GM03348 (cell line): ENCODE results near the gene BCO1.
A peak's percentile ranks its signal among the peaks of the same experiment; 100 is the strongest.

Source experiments
- DNase-seq: peaks from one replicate; pipeline ENCODE4 v3.0.0; 2012; ENCODE audit warnings: low spot score

Gene BCO1

DNA sequence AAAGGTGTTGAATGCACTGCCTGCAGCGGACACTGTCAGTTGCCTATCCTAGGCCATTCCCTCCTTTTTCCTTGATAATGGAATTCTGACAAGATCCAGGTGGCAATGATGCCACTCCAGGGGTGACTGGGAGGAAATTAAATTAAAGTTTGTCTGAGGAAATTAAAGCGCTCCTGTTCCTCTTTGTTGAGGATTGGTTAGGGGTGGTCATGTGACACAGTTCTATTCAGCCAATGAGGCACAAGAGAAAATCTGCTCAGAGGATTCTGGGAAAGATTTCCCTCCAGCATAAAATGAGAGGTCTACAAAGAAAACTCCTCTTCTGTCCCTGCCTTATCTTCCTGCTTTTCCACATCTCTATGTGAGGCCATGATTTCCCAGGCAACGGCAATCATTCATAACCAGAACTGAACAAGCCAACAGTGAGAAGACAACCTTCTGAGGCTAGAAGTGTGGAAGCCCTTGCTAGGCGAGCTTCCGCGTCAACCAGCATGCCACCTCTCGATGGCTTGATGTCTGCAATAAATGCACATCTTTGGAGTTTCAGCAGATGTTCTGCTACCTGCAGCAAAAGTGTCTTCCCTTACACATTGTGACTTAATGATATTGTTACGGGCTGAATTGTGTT is 5.6 kb upstream of the BCO1 start:
- DNase-seq: no peak

DNA sequence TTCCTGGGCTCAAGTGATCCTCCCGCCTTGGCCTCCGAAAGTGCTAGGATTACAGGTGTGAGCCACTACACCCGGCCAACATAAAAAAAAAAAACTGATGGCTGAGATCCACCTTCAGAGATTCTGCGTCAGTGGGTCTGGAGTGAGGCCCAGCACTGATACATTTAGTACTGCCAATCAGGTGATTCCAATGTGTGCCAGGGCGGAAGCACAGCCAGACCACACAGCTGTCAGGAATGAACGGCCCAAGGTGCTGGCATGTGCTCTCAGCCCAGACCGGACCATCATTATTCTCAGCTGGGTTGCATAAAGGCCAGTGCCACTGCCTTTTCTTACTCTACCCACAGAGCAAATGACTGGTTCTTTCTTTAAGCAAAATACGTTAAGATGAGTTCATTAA is 1.2 kb upstream of the BCO1 start:
- DNase-seq: no peak

DNA sequence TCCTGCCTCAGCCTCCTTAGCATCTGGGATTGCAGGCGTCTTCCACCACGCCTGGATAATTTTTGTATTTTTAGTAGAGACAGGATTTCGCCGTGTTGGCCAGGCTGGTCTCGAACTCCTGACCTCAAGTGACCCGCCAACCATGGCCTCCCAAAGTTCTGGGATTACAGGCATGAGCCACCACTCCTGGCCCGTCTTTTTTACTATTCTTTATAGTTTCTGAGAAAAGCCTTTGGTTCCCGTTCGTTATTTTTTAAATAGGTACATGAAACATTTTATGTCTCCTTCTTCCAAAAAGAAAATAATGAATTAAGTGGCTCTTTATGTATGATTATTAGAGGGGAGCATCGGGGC is 570 bp upstream of the BCO1 start:
- no peak for DNase-seq

DNA sequence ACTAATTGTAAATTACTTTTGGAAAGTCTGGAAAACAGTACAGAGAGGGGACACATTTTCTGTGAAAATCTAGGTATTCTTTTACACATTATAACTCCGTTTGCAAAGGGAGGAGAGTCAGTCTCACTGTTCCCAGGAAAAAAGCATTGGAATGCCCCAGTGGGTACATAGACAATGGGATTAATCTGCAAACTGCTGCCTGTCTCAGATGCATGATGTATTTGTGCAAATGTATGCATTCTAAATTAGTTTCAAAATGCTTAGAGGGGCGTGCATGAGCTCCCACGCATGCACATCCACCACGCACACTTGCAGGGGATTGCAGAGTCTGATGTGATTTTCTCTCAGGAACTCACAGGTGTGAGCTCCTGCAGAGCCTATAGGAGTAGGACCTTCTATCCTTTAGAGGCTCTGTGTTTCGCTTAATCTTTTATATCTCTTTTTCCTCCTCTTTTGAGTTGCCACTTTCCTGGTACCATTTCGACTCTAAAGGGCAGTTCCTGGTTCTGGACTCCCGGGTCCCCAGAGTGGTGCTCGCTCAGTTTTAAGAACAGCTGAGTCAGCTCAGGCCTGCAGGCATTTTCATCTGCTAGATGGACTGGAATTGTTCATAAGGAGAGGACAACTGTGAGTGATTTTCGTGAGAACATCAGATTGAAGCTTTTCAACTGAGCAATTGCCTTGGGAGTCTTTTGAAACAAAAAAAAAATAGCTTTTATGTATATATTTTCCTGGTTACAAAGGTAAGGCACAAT is 1.1 kb downstream of the BCO1 start:
- DNase-seq: no peak

DNA sequence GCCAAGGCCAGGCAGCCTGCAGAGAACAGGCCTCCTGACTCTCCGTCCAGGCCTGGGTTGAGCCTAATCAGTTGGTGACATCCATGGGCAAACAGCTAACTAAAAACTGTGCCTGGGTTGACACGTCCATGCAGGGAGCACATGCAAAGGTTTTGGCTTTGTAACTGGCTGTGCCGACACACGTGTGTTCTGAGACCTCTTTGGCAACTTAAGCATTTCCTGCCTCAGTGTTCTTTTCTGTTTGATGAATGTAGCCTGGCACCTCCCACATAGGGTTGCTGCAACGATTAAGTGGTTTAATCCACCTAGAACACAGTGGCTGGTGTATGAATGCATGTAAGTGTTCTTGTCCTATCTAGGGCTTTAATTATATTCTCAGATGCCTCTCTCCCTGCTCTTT is 3.2 kb downstream of the BCO1 start:
- DNase-seq: no peak

DNA sequence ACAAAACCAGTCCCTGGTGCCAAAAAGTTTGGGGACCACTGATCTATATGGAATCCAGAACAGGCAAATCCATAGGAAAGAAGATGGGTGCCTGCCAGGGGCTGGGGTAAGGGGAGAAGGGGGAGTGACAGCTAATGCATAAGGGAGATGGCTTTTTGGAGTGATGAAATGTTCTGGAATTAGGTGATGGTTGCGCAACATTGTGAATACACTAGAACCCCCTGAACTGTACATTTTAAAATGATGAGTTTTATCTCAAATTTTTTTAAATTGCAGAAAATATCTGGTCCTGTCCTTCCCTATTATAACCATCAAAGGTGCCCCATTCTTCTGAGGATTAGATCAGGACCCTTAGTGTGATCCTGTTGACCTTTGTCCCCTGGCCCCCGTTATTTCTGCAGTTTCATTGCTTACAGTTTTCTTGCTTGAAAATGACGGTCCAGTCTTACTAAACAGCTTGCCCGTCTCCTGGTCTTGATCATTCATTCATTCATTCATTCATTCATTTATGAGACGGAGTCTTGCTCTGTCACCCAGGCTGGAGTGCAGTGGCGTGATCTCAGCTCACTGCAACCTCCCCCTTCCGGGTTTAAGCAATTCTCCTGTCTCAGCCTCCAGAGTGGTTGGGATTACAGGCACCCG is 4.6 kb downstream of the BCO1 start:
- no peak for DNase-seq

DNA sequence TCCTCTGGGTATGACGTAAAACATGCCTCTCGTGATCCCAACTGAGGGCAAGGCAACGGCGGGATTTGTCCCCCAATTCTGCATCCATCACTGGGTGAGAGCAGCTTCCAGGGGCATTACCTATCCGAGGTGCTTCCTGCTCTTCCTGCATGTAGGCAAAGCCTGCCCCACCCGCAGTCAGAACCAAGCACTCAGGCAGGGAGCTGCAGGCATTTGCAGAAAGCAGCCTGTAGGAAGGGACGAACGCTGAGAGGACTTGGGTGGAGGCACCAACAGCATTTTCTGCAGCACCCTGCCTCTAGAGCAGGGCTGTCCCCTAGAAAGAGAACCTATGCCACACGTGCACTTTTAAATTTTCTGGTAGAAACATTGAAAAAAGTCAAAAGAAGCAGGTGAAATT is 5.5 kb downstream of the BCO1 start:
- no peak for DNase-seq

DNA sequence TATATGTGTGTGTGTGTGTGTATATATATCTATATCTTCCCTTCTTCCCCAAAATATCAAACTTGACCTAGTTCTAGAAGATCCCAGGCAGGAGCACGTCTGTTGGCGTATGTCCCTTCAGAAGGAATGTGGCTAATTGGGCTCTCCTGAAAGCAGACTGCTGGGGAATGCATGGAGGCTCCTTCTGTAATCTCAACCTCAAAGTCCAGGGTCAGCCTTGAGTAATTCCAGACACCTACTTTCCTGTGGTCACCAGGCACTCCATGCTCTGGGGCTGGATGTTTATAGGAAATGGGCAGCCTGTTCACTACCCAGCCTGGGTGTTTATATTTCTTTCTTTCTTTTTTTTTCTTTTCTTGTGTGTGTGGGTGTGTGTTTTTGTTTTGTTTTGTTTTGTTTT is 13.4 kb downstream of the BCO1 start:
- peak; percentile 37 for DNase-seq

DNA sequence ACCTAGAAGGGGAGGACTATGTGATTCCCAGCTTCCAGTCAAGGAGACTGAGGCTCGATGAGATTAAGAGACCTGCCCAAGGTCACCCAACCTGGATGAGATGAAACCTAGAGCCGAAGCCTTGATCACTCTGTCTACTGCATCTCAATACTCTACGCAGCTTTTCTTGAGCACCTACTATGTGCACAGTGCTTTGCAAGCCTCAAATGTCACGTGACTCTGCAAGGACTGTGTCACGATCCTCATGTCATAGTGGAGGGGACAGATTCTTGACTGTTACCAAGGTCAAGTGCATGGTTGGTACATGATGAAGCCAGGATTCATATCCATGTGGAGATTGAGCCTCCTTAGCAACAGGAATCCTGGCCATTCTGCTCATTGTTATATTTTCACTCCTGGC is 14.7 kb downstream of the BCO1 start:
- DNase-seq: no peak

DNA sequence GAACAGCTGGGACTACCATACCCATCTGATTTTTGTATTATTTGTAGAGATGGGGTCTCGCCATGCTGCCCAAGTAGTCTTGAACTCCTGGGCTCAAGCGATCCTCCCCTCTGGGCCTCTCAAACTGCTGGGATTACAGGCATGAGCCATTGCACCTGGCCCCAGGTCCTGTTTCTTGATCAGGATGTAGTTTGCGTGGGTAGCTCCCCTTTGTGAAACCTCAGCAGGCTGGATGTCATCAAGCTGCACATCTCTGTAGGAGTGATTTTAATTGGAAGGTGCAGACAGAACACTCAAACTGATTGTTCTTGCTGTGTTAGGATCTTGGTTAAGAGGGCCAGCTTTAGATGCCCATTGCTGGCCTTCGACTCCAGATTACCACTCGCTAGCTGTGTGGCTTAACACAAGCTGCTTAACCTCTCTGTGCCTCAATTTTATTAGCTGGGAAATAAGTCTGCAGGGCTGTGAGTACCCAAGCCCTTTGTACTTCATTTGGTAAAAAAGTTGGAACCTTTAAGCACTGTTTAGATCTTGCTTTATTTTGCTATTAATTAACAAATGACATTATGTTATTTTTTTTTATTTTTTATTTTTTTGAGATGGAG is 16.5 kb downstream of the BCO1 start:
- no peak for DNase-seq

DNA sequence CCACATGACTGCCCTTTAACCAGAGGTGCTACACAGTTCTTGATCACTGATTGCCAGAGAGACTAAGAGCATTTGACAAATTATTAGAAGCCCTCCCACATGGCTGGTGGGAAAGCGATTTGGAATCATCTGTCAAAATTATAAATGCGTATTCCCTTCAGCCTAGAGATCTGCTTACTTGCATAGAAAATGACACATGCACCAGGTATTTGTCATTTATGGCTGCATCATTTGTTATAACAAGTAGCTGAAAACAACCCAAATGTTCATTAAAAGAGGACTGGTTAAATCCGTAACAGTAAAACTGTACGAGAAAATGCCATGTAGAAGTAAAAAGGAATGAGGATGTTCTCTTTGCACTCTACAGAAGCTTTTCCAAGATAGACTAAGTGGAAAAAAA is 21.4 kb downstream of the BCO1 start:
- DNase-seq: no peak

DNA sequence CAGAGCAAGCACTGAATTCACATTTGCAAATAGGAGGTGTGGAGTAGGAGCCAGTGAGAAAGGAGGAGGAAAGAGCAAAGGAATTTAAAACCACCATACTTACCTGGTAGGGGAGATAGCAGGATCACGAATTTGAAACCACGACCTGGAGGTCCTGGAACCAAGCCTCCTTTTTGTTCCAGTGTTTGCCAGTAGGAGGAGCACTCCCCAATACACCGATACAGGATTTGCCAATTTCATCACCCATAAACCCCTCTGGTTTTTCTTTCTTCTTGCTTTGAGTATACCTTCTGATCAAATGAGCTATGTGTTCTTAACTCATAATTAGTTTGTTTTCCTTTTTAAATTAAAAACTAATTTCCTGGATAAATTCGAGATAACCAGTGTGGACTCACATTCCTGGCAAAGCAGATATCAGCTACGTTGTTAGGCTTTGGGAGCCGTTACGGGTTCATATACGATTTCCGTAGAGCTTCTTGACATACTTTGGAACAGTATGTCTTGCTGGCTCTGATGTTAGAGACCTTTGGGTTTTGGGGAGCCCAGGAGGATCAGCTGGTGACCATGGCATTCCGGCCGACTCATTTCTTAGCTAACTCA is 22.7 kb downstream of the BCO1 start:
- DNase-seq: peak; percentile 52

DNA sequence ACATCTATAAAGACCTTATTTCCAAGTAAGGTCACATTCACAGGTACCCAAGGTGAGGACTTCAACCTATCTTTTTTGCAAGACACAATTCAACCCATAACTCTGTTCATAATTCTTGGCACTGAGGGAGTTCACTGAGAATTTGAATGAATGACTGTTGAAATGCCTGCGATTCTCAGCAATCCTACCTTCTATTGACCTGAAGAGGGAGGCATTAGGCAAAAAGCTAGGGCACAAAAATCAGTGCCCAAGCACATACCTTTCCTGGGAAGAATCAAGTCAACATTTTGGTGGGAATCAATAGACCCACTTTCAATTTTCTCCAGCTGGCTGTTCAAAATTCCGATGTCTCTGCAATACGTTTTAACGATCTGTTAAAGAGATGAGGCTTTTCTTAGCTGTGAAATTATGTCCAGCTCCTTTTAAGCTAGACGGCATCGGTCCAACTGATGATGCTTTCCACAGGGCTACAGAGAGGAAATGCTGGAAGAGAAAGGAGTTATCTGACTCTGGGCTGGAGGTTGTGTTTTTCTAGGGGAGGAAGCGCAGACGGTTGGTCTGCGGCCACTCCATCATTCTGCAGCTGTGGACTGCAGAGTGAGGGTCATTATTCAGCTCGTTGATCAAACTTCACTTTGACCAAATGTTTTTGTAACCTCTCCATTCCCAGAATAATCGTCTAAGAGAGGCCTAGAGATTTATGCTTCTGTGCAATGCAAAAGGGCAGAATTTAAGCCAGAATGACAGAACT is 25.2 kb downstream of the BCO1 start:
- no peak for DNase-seq

DNA sequence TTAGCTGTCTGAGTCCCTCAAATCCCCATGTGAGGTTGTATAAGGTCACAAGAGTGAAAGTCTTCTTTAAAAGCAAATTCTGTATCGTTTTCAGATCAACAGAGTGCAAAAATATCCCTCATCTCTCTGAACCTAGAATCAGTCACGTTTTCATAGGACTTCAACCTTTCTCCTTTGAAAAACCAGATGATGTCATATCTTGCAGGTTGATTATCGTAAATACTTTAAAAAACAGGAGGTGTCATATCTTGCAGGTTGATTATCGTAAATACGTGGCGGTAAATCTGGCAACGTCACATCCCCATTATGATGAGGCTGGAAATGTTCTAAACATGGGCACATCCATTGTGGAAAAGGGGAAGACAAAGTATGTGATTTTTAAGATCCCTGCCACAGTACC is 25.9 kb downstream of the BCO1 start:
- DNase-seq: no peak

DNA sequence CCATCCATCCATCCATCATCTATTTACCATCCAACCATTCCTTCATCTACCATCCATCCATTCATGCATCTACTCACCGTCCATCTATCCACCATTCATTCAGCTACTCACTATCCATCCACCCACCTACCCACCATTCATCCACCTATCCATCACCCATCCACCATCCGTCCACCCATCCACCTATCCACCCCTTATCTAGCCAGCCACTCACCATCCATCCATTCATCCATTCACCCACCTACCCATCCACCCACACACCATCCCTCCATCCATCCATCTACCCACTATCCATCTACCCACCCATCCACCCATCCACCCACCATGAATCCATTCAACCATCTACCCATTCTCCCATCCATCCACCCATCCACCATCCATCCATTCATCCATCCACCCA is 26.6 kb downstream of the BCO1 start:
- DNase-seq: no peak

DNA sequence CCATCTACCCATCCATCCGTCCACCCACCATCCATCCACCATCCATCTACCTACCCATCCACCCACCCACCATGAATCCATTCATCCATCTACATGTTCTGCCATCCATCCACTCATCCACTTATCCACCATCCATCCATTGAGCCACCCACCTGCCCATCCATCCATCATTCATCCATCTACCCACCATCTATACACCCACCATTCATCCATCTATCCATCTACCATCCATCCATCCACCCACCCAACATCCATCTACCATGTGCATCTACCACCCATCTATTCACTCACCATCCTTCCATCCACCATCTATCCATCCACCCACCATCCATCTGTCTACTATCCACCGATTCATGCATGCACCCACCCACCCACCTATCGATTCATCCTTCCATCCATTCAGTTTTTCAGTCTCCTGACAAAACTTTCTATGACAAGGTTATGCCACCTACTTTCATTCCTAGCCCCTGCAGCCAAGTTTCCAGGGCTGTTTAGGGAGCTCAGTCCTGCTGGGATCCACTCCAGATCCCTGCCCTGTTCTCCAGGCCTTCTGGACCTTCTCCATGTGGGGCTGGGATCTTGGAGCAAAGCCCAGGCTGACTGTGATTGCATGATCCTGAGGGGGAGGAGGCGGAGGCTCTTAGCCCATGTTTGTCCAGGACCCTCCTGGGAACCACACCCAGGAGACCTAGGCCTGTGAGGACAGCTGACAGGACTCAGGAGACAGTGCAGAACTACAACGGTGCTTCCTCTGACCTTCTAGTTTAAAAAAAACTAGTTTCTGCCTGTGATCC is 27.4 kb downstream of the BCO1 start:
- peak; percentile 28 for DNase-seq

DNA sequence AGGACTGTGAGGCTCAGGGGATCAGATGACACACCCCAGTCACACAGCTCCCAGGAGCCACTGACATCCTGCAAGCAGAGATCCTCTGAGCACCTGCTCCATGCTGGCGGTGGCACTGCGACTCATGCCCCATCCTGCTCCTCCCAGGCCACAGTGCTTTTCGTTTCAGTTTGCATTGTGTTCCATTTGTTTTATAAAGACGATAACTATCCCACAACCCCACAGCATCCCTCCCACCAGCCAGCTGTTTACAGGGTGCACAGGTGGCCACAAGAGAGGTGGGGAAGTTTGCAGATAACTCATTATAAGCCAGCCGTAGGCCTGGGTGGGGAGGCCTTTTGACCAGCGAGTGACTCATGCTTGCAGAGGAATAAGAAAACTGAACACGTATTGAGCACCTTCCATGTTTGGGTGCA is 28.2 kb downstream of the BCO1 start:
- DNase-seq: no peak

DNA sequence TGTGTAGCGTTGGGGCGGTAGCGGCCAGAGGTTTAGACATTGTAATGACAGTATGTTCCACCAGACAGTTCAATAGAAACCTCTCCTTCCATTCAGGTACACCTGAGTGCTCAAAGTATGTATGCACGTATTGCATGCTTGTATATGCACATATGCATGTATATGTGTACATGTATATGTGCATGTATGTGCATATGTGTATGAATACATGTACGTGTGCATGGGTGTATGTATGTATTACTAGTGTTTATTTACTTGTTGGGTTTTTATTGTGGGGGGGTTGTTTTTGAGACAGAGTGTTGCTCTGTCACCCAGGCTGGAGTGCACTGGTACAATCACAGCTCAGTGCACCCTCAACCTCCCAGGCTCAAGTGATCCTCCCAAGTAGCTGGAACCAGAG is 30.0 kb downstream of the BCO1 start:
- DNase-seq: no peak

DNA sequence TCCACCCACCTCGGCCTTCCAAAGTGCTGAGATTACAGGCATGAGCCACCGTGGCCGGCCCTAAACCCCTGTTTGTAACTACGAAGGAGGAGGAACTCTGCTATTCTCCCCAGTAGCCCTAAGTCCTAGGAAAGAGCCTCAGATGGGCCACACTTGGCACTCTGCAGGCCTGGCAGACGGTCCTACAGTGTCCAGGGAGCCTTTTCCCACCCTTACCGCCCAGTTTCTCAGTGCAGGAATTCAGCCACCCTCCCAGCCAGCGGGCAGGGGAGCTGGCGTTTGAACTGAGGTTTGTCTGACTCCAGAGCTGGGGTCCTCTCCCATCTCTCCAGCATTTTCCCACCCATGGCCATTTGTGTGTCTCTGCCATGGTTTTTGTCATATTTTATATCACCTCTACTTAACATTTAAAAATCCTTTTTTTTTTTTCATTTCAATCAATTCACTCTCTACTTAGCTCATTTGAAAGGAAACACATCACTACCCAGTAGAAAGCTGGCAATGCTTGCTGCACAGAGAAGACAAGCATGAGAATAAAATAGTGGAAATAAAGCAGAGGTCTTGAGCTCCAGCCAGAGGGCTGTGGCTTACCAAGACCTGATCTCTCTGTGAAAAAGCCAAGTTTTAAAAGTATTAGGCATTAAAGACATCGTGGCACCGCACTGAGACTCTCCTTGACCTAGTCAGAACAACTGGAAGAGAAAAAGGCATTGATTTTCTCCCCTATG is 34.9 kb downstream of the BCO1 start:
- no peak for DNase-seq

DNA sequence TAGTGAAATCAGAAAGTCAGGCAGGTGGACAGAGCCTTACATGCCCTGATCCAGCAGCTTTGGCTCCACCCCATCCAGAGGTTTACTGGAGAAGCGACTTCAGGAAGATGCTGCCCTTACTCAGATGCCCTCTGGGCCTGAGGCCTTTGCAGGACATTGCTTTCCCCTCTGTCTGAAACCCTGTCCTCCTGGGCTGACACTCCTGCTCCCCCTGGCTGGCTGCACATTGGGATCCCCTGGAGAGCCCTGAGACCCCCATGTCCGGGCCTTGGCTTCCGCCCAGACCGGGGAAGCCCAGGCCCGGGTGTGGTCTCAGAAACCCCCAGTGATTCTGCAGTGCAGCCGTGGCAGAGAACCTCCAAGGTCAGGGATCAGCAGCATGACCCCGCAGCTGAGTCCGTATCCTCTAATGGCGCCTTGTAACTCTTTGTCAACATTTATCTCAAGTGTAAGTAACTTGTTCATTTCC is 36.6 kb downstream of the BCO1 start:
- no peak for DNase-seq
